SK-N-SH (cell line): ENCODE results near the gene TMEM161B.

Experiments used
- NRF1 ChIP-seq: IDR thresholded peaks from 2 replicates; pipeline ENCODE4 v1.6.1; 2012; ENCODE audit warnings: low read depth, mild to moderate bottlenecking, low read length
- POLR2AphosphoS5 ChIP-seq: IDR thresholded peaks from 2 replicates; pipeline ENCODE4 v1.6.1; 2012; ENCODE audit warnings: low read depth, low read length
- RAD21 ChIP-seq: IDR thresholded peaks from 2 replicates; pipeline ENCODE4 v1.6.1; 2012; ENCODE audit warnings: mild to moderate bottlenecking, low read length
- TF ChIP-seq, protein P1 (sequence below): fragments of 200-600 bp; sonication (generic); IDR thresholded peaks from 2 replicates; pipeline ENCODE4 v1.6.1; 2017; ENCODE audit warnings: antibody characterized with exemption, mild to moderate bottlenecking, moderate library complexity
- TF ChIP-seq, protein P2 (sequence below): fragments of 150-350 bp; IDR thresholded peaks from 2 replicates; pipeline ENCODE4 v1.6.1; 2017; ENCODE audit warnings: antibody characterized with exemption, low read length, low read depth, borderline replicate concordance

DNA sequence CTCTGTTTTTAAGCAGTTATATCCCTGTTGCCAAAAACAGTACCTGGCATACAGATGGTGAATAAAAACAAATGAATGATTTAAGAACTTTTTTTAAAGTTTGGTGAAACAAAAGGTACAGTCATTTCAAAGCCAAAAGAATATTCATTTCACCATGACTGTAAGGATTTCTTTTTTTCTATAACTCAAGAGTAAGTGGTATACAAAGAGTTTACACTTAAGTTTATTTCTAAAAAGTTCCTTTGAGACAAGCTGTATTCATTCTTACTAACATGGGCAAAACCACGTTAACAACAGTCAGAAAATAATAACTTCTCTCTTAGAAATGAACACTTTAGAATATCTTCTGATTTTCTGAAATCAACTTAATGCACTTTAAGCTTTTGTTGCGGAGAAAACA is 5.3 kb downstream of the TMEM161B start:
- no peak for TF ChIP-seq RAD21
- TF ChIP-seq, protein P1, sequence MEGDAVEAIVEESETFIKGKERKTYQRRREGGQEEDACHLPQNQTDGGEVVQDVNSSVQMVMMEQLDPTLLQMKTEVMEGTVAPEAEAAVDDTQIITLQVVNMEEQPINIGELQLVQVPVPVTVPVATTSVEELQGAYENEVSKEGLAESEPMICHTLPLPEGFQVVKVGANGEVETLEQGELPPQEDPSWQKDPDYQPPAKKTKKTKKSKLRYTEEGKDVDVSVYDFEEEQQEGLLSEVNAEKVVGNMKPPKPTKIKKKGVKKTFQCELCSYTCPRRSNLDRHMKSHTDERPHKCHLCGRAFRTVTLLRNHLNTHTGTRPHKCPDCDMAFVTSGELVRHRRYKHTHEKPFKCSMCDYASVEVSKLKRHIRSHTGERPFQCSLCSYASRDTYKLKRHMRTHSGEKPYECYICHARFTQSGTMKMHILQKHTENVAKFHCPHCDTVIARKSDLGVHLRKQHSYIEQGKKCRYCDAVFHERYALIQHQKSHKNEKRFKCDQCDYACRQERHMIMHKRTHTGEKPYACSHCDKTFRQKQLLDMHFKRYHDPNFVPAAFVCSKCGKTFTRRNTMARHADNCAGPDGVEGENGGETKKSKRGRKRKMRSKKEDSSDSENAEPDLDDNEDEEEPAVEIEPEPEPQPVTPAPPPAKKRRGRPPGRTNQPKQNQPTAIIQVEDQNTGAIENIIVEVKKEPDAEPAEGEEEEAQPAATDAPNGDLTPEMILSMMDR = no peak
- TF ChIP-seq, protein P2, sequence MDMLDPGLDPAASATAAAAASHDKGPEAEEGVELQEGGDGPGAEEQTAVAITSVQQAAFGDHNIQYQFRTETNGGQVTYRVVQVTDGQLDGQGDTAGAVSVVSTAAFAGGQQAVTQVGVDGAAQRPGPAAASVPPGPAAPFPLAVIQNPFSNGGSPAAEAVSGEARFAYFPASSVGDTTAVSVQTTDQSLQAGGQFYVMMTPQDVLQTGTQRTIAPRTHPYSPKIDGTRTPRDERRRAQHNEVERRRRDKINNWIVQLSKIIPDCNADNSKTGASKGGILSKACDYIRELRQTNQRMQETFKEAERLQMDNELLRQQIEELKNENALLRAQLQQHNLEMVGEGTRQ = no peak
- no peak for TF ChIP-seq POLR2AphosphoS5
- TF ChIP-seq NRF1 = no peak
